GM12872 (cell line): ENCODE results near the gene ICA1.

Source experiments
- TF ChIP-seq, protein P1 (sequence below): IDR thresholded peaks from 3 replicates; pipeline ENCODE4 v1.5.1; 2011; ENCODE audit warnings: low read depth, mild to moderate bottlenecking, low read length, moderate library complexity; ENCODE audit not compliant: insufficient read depth

ICA1 gene

GRCh38 chr7:8084836-8085235, 177.1 kb downstream of the ICA1 start:
- TF ChIP-seq, protein P1, sequence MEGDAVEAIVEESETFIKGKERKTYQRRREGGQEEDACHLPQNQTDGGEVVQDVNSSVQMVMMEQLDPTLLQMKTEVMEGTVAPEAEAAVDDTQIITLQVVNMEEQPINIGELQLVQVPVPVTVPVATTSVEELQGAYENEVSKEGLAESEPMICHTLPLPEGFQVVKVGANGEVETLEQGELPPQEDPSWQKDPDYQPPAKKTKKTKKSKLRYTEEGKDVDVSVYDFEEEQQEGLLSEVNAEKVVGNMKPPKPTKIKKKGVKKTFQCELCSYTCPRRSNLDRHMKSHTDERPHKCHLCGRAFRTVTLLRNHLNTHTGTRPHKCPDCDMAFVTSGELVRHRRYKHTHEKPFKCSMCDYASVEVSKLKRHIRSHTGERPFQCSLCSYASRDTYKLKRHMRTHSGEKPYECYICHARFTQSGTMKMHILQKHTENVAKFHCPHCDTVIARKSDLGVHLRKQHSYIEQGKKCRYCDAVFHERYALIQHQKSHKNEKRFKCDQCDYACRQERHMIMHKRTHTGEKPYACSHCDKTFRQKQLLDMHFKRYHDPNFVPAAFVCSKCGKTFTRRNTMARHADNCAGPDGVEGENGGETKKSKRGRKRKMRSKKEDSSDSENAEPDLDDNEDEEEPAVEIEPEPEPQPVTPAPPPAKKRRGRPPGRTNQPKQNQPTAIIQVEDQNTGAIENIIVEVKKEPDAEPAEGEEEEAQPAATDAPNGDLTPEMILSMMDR: no peak

DNA sequence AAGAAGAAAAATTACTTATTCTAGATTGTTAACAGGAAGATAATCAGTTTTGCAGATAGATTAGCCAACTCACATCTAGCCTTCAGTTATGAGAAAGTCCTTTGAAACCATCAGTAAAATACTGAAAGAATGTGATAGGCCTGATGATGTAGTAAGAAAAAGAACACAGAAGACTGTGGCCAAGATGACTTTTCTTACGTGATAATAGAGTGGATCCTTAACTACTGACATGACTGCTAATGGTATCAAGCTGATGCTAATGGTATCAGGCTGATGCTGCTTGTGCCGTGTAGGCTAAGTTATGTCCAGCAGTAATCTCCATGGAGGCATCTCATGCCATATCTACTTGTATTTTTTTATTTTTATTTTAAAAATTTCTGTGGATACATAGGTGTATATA, 179.2 kb downstream of the ICA1 start:
- TF ChIP-seq, protein P1: no peak

DNA sequence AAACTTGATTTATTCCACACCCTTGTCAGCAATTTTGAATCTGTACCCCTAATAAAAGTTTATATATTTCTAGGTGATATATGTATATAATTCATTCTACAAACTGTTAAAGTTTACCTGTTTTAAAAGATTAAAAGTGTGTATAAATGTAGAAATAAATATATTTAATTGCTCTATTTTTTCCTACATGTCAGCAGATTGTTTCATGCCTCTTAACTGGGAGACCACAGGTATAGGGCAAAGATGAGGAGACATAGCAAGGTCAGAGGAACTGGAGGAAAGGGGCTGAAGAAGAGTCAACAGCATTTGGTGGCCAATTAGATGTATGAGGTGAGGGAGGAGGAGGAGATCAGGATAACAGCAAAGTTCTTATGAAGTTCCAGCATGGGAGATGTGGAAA, 183.5 kb downstream of the ICA1 start:
- TF ChIP-seq, protein P1: no peak

GRCh38 chr7:8070451-8071180, 191.4 kb downstream of the ICA1 start:
- TF ChIP-seq, protein P1: no peak

- TF ChIP-seq, protein P1: no peak
These were observed 192.9 kb downstream of the ICA1 start for GRCh38 chr7:8068892-8069686.

- TF ChIP-seq, protein P1: no peak
These were observed 196.6 kb downstream of the ICA1 start for GRCh38 chr7:8065356-8065813.

GRCh38 chr7:8064828-8065227, 197.1 kb downstream of the ICA1 start:
- TF ChIP-seq, protein P1: no peak
